ENCODE measurements around the gene CLIC4. TPM values are rescaled to one million over a fixed set of nuclear protein-coding genes. Genes with fewer than 3 reads are reported as not detected.

Gene CLIC4
- total RNA-seq, 4 donors from 2014 or later = 37.3 to 74.5 (median 45.6) TPM

DNA sequence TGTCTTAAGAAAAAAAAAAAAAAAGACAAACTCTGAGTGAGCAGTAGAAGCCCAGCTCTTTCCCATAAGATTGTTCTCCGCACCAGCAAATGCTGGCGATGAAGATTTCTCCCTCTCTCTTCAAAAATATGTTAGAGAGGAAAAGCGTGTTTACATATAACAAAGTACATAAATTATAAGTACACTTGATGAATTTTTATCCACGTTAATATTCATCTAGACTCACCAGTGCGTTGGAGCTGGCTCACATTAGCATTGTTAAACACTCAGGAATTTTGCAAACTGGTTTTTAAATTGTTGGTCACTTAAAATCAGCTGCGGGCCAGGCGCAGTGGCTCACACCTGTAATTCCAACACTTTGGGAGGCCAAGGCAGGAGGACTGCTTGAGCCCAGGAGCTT, 128.8 kb downstream of the CLIC4 start:
- no peak for ATAC-seq
- no peak for DNase-seq
- Histone ChIP-seq H3K9me3 (no peaks in the 10 kb centered on the region), H3K27ac (no peak overlapping the region), H3K27me3 (peaks cover 0 to 9% (median 0%) of the 10 kb centered on the region in 3 donors), H3K4me3 (no peak overlapping the region), H3K4me1 (no peaks in the 10 kb centered on the region), H3K36me3 (no peaks in the 10 kb centered on the region)
- TF ChIP-seq, protein P1, sequence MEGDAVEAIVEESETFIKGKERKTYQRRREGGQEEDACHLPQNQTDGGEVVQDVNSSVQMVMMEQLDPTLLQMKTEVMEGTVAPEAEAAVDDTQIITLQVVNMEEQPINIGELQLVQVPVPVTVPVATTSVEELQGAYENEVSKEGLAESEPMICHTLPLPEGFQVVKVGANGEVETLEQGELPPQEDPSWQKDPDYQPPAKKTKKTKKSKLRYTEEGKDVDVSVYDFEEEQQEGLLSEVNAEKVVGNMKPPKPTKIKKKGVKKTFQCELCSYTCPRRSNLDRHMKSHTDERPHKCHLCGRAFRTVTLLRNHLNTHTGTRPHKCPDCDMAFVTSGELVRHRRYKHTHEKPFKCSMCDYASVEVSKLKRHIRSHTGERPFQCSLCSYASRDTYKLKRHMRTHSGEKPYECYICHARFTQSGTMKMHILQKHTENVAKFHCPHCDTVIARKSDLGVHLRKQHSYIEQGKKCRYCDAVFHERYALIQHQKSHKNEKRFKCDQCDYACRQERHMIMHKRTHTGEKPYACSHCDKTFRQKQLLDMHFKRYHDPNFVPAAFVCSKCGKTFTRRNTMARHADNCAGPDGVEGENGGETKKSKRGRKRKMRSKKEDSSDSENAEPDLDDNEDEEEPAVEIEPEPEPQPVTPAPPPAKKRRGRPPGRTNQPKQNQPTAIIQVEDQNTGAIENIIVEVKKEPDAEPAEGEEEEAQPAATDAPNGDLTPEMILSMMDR (IDR thresholded peaks at IDR 0.05 in 4 of 5, conservative IDR thresholded peaks at IDR 0.05 in 1 of 5) = no peak
- in situ Hi-C loops (cut with MboI; ENCODE audit: low sequenced_read_pairs in 4 of 4) (no loop called here), intact Hi-C loops (cut with DNase I; ENCODE audit: low total_unique reads) (no loop called here)

DNA sequence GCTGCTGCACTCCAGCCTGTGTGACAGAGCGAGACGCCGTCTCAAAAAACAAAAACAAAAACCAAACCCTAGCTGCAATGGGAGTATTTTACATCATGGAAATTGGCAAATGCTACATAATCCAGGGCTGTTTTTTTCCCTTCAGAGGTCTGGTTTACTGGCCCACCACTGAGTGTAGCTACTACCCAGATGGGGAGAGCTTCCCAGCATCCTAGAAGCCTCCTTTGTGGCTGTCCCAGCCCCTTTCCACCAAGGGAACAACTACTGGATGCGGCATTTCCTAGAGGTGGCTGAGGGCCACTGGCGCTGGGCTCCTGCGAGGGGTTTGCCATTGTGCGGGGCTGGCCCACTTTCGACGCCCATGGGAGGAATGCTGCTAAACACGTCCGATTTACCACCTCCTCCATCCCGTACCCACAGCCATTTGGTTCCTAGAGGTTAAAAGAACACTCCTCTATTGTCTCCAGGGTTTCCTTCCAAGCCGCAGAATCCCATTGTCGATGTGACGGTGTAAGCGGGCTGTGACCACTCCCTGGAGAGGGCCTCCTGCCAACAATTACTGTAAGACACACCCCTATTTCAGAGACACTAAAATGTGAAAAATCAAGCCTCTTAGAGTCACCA, 129.5 kb downstream of the CLIC4 start:
- intact Hi-C loops (cut with DNase I; ENCODE audit: low total_unique reads) (no loop called here), in situ Hi-C loops (cut with MboI; ENCODE audit: low sequenced_read_pairs in 4 of 4) (no loop called here)
- ATAC-seq (no peak), DNase-seq (no peak)
- no peaks in the 10 kb centered on the region for H3K9me3 ChIP-seq
- TF ChIP-seq, protein P1 (IDR thresholded peaks at IDR 0.05 in 4 of 5, conservative IDR thresholded peaks at IDR 0.05 in 1 of 5) = no peak
- no peak for TF ChIP-seq POLR2A (IDR thresholded peaks at IDR 0.05)
- no peak overlapping the region for H3K4me3 ChIP-seq
- H3K4me1 ChIP-seq = no peaks in the 10 kb centered on the region
- H3K27ac ChIP-seq = no peak overlapping the region
- H3K27me3 ChIP-seq = peaks cover 0 to 9% (median 0%) of the 10 kb centered on the region in 3 donors
- no peaks in the 10 kb centered on the region for H3K36me3 ChIP-seq

DNA sequence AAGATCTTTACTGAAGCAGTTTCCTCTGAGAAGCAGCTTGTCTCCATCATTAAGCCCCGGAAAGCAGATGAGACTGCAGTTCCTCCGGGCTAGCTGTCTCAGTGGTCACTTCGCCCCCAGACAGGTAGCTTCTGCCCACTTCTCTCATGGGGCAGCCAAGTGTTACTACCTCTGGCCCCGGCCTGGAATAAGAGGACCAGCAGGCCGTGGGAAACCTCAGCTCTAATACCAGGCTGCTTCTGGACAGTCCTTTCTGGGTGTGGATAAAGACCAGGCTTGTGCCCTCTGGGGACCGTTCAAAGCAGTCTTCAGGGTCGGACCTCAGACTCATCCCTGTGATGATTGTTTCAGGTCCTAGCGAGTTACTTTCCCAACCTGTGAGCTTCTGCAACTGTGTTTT, 130.0 kb downstream of the CLIC4 start:
- in situ Hi-C loops (cut with MboI; ENCODE audit: low sequenced_read_pairs in 4 of 4) (no loop called here), intact Hi-C loops (cut with DNase I; ENCODE audit: low total_unique reads) (no loop called here)
- TF ChIP-seq, protein P1 (IDR thresholded peaks at IDR 0.05 in 4 of 5, conservative IDR thresholded peaks at IDR 0.05 in 1 of 5) = no peak
- no peak for TF ChIP-seq POLR2A (IDR thresholded peaks at IDR 0.05)
- Histone ChIP-seq H3K27ac (no peak overlapping the region), H3K4me1 (no peaks in the 10 kb centered on the region), H3K9me3 (no peaks in the 10 kb centered on the region), H3K4me3 (no peak overlapping the region), H3K36me3 (no peaks in the 10 kb centered on the region), H3K27me3 (peaks cover 0 to 9% (median 0%) of the 10 kb centered on the region in 3 donors)
- ATAC-seq (no peak), DNase-seq (no peak)

DNA sequence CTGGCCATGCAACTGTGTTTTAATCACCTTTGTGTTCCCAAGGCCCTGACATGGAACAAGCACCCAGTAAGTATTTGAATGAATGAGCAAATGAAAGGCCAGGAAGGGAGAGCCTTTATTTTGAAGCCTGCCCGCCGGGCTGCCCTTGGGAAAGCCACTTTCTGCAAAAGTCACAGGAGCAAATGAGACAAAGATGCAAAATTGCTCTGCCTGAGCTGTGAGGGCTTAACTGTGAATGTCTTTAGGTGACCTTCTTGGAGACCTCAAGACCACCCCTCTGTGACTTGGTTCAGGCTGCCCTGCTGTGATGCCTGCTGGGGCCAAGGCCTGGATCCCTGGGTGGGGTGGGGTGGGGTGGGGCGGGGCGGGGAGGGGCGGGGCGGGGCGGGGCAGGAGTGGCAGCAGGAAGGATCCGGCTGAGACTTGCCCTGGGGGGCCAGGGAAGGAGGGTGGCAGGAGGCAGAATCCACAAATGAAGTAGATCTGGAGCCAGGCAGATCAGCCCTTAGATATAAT, 130.8 kb downstream of the CLIC4 start:
- Histone ChIP-seq H3K4me1 (no peaks in the 10 kb centered on the region), H3K9me3 (no peaks in the 10 kb centered on the region), H3K4me3 (no peak overlapping the region), H3K27me3 (peaks cover 0 to 7% (median 0%) of the 10 kb centered on the region in 3 donors), H3K27ac (no peak overlapping the region), H3K36me3 (no peaks in the 10 kb centered on the region)
- no peak for ATAC-seq
- TF ChIP-seq, protein P1 (IDR thresholded peaks at IDR 0.05 in 4 of 5, conservative IDR thresholded peaks at IDR 0.05 in 1 of 5) = no peak
- TF ChIP-seq POLR2A (IDR thresholded peaks at IDR 0.05) = no peak
- in situ Hi-C loops (cut with MboI; ENCODE audit: low sequenced_read_pairs in 4 of 4) = no loop called here
- no peak for DNase-seq
- intact Hi-C loops (cut with DNase I; ENCODE audit: low total_unique reads) = no loop called here

DNA sequence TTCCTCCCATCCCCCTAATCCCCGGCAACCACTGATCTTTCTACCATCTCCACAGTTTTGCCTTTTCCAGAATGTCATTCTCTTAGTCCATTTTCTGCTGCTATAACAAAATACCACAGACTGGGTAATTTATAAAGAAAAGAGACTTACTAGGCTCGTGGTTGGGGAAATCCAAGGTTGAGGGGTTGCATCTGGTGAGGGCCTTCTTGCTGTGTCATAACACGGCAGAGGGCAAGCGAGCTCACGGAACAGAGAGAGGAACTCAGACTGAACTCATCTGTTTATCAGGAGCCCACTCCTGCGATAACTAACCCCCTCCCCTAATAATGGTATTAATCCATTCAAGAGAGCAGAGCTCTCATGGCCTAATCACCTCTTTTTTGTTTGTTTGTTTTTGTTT, 132.8 kb downstream of the CLIC4 start:
- Histone ChIP-seq H3K9me3 (no peaks in the 10 kb centered on the region), H3K4me1 (no peaks in the 10 kb centered on the region), H3K27me3 (peaks cover 0 to 7% (median 0%) of the 10 kb centered on the region in 3 donors), H3K4me3 (no peak overlapping the region), H3K27ac (no peak overlapping the region), H3K36me3 (no peaks in the 10 kb centered on the region)
- DNase-seq = no peak
- ATAC-seq = no peak
- no peak for TF ChIP-seq POLR2A (IDR thresholded peaks at IDR 0.05)
- TF ChIP-seq, protein P1 (IDR thresholded peaks at IDR 0.05 in 4 of 5, conservative IDR thresholded peaks at IDR 0.05 in 1 of 5) = no peak
- intact Hi-C loops (cut with DNase I; ENCODE audit: low total_unique reads) = no loop called here
- in situ Hi-C loops (cut with MboI; ENCODE audit: low sequenced_read_pairs in 4 of 4) = no loop called here
